GM23338 (cell line): ENCODE data around the gene TUBA3D.

Source experiments
- CREB1 ChIP-seq: fragments of 250-450 bp; sonication (Bioruptor Pico); IDR thresholded peaks from 2 replicates; pipeline ENCODE4 v1.5.0; 2020; ENCODE audit warnings: low read depth, mild to moderate bottlenecking, moderate library complexity
- EZH2 ChIP-seq: fragments of 200-600 bp; sonication (generic); IDR thresholded peaks from one replicate; pipeline ENCODE4 v1.8.0; 2017; ENCODE audit warnings: antibody characterized with exemption, mild to moderate bottlenecking, low read depth; ENCODE audit not compliant: unreplicated experiment
- EZH2phosphoT487 ChIP-seq: fragments of 200-600 bp; sonication (generic); IDR thresholded peaks from one replicate; pipeline ENCODE4 v1.8.1; 2018; ENCODE audit warnings: antibody characterized with exemption; ENCODE audit not compliant: unreplicated experiment
- NANOG ChIP-seq: IDR thresholded peaks from 2 replicates; pipeline ENCODE4 v1.6.1; 2016; ENCODE audit warnings: antibody characterized with exemption, borderline replicate concordance
- POLR2AphosphoS5 ChIP-seq: IDR thresholded peaks from 2 replicates; pipeline ENCODE4 v1.6.1; 2016; ENCODE audit warnings: antibody characterized with exemption, low read depth
- ZNF331 ChIP-seq: fragments of 250-450 bp; sonication (Bioruptor Pico); IDR thresholded peaks from 2 replicates; pipeline ENCODE4 v1.5.0; 2020; ENCODE audit warnings: low read depth, mild to moderate bottlenecking, moderate library complexity
- TF ChIP-seq, protein P1 (sequence below), 2 experiments: fragments of 200-600 bp in 1 of 2; sonication (generic) in 1 of 2; conservative IDR thresholded peaks; 2 replicates each; pipeline versions ENCODE4 v1.5.1 to v1.6.1; 2016 to 2017; ENCODE audit warnings: antibody characterized with exemption in 2 of 2, low read depth in 2 of 2, mild to moderate bottlenecking in 2 of 2, moderate library complexity in 1 of 2
- TF ChIP-seq, protein P2 (sequence below): IDR thresholded peaks from one replicate; pipeline ENCODE4 v1.6.1; 2018; ENCODE audit warnings: antibody characterized with exemption; ENCODE audit not compliant: unreplicated experiment
- TF ChIP-seq, protein P3 (sequence below): IDR thresholded peaks from 2 replicates; pipeline ENCODE4 v1.6.1; 2016; ENCODE audit warnings: antibody characterized with exemption

DNA sequence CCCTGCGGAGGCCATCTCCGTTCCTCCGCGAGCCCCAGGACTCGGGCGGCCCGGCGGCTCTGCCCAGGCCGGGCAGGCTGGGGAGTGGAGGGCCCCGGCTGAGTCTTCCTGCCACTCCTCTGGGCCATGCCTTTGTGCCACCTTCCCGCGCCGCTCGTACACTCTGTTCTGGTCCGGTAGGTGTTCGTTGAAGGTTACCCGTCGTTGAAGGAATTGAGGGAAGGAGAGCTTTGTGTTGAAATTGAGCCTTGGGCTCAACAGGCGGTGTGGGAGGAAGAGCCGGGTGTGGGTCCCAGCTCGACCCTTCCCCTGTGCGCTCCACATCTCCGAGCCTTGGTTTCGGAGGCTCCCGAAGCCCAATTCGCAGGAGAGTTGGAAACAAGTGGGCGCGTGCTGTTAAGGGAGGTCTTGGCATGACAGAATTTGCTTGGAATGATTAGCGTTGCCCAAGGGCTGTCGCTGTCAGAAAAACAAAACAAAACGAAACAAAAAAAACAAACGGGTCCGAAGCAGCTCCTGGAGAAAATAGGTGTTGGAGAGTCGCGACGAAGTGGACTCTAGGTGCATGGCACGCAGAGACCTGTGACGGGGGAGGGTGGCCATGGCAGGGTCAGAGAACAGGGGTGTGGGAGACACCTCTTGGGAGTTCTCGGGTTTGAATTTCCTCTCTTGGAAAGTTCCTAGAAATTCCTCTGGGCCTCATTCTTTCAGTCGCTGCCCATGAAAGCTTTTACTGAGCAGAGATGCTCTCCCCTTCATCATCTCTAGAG lies 17.5 kb downstream of the TUBA3D start:
- TF ChIP-seq, protein P1, sequence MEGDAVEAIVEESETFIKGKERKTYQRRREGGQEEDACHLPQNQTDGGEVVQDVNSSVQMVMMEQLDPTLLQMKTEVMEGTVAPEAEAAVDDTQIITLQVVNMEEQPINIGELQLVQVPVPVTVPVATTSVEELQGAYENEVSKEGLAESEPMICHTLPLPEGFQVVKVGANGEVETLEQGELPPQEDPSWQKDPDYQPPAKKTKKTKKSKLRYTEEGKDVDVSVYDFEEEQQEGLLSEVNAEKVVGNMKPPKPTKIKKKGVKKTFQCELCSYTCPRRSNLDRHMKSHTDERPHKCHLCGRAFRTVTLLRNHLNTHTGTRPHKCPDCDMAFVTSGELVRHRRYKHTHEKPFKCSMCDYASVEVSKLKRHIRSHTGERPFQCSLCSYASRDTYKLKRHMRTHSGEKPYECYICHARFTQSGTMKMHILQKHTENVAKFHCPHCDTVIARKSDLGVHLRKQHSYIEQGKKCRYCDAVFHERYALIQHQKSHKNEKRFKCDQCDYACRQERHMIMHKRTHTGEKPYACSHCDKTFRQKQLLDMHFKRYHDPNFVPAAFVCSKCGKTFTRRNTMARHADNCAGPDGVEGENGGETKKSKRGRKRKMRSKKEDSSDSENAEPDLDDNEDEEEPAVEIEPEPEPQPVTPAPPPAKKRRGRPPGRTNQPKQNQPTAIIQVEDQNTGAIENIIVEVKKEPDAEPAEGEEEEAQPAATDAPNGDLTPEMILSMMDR (conservative IDR thresholded peaks at IDR 0.05; ENCODE audit: low read depth in 2 of 2) = no peak
- TF ChIP-seq POLR2AphosphoS5 (no peak), EZH2 (no peak), EZH2phosphoT487 (no peak), ZNF331 (CRISPR knock-in tag) (no peak), NANOG (no peak), CREB1 (no peak)
- TF ChIP-seq, protein P2, sequence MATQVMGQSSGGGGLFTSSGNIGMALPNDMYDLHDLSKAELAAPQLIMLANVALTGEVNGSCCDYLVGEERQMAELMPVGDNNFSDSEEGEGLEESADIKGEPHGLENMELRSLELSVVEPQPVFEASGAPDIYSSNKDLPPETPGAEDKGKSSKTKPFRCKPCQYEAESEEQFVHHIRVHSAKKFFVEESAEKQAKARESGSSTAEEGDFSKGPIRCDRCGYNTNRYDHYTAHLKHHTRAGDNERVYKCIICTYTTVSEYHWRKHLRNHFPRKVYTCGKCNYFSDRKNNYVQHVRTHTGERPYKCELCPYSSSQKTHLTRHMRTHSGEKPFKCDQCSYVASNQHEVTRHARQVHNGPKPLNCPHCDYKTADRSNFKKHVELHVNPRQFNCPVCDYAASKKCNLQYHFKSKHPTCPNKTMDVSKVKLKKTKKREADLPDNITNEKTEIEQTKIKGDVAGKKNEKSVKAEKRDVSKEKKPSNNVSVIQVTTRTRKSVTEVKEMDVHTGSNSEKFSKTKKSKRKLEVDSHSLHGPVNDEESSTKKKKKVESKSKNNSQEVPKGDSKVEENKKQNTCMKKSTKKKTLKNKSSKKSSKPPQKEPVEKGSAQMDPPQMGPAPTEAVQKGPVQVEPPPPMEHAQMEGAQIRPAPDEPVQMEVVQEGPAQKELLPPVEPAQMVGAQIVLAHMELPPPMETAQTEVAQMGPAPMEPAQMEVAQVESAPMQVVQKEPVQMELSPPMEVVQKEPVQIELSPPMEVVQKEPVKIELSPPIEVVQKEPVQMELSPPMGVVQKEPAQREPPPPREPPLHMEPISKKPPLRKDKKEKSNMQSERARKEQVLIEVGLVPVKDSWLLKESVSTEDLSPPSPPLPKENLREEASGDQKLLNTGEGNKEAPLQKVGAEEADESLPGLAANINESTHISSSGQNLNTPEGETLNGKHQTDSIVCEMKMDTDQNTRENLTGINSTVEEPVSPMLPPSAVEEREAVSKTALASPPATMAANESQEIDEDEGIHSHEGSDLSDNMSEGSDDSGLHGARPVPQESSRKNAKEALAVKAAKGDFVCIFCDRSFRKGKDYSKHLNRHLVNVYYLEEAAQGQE = no peak
- TF ChIP-seq, protein P3, sequence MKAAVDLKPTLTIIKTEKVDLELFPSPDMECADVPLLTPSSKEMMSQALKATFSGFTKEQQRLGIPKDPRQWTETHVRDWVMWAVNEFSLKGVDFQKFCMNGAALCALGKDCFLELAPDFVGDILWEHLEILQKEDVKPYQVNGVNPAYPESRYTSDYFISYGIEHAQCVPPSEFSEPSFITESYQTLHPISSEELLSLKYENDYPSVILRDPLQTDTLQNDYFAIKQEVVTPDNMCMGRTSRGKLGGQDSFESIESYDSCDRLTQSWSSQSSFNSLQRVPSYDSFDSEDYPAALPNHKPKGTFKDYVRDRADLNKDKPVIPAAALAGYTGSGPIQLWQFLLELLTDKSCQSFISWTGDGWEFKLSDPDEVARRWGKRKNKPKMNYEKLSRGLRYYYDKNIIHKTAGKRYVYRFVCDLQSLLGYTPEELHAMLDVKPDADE = no peak
